Left cardiac atrium (tissue), 4 donors: ENCODE measurements around the gene MEX3D. TPM values are rescaled to one million over a fixed set of nuclear protein-coding genes. Genes with fewer than 3 reads are reported as not detected.
A peak's percentile ranks its signal among the peaks of the same experiment; 100 is the strongest.

Experiments
- ATAC-seq, 2 donors: fragments of 200-7000 bp; cut with Tn5 transposase; one replicate each; pipeline ENCODE4 v1.9.1; 2020; ENCODE audit warnings: mild to moderate bottlenecking in 2 of 2, moderate library complexity in 2 of 2
- DNase-seq: peaks from one replicate; pipeline ENCODE4 v3.0.0-alpha.2; 2020
- intact Hi-C, 2 donors: fragments of 100-400 bp; cut with DNase I; formaldehyde crosslinking; loops; one replicate each; pipeline versions ENCODE4 v1.14.1 to v1.15.1; 2022 to 2023
- total RNA-seq, 2 donors: library from RNA; stranded (reverse); fragmentation: NEBNext Ultra II Directional; extraction: Animal tissue kit (Norgen Biotek cat#: 25700); gene quantifications; one replicate each; pipeline ENCODE4 v1.2.1, GENCODE V29; 2021
- donor health status: DM: no; HTN: yes; CAD: no.
- donor health status: DM: no; HTN: yes; CAD: no; lungs with severe emphysema.
- donor health status: DM: yes; HTN: yes; CAD: no.
- donor health status: Dilated cardiomyopathy.

The MEX3D gene
- total RNA-seq, 2 donors from 2014 or later, result 10.9 to 12.0 TPM

DNA sequence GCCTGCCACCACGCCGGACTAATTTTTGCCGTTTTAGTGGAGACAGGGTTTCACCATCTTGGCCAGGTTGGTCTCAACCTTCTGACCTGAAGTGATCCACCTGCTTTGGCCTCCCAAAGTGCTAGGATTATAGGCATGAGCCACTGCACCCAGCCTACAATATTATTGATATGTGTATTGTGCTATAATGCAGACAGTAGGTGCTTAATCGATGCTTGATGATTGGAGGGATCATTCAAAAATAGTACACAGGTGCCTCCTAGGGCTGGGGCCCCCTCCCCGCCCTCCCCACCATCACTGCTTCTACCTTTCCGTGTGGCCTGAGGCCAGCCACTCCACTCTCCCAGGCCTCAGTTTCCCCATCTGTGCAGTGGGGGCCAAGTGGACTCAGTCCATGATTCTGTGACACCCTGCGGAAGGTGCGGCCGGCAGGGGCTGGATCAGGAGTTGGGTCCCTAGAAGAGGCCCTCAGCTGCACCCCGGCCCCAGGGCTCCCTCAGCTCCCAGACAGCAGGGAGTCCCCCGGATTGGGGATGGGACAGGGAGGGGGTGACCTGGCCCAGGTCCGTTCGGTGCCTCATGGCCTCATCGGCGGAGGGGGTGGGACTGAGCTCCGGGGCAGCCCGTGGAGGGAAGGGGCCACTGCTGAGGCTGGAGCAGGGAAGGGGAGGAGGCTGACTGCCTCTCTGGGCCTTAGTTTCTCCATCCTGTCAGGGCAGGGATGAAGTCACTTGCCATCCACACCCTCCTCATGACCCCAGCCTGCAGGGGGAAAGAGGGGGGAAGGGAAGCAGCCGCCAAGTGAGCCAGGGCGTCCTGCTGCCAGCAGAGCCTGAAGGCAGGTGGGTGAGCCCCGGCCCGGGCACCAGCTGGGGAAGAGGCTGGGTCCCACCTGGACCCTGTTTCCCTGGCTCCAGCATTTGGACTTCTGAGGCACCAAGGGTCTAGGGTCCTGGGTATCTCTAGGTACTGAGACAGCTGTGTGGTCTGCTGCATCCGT is 56.5 kb downstream of the MEX3D start:
- intact Hi-C loops, result no loop called here
- no peak for ATAC-seq
- DNase-seq, result no peak

DNA sequence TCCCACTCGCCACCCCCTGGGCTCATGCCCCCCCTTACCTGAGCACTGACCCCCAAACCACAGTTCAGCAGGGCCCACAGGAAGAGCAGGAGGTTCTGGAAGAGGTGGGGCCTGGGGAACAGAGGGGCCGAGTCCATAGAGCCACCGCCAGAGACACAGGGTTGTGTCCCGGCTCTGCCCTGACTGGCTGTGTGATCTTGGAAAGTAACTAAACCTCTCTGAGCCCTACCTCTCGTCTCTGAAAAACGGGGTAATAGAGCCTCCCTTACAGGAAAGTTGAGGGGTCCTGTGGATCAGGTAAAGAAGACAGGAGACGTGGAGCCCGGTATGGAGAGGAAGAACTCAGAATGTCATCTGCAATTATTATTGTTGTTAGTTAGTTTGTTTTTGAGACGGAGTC is 57.3 kb downstream of the MEX3D start:
- no peak for ATAC-seq

DNA sequence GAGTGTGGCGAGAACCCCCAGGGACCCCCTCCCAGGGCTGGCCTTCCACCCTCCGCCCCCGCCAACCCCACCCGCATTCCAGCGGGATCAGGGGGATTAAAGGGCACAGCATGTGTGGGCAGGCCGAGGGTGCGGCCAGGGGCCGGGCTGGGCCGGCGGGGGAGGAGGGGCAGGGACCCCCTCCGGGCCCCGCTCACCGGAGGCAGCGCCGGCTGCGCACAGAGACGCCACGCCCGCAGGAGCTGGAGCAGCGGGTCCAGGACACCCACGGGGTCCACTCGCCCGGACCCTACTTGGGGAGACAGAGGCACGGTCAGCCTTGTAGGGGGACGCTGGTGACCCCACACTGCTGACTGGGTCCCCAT is 57.7 kb downstream of the MEX3D start:
- DNase-seq (no peak), ATAC-seq (no peak)
- intact Hi-C loops, result no loop called here

More for the DNA sequence above, 57.3 kb downstream of the MEX3D start:
- DNase-seq, result no peak
- intact Hi-C loops, result no loop called here

DNA sequence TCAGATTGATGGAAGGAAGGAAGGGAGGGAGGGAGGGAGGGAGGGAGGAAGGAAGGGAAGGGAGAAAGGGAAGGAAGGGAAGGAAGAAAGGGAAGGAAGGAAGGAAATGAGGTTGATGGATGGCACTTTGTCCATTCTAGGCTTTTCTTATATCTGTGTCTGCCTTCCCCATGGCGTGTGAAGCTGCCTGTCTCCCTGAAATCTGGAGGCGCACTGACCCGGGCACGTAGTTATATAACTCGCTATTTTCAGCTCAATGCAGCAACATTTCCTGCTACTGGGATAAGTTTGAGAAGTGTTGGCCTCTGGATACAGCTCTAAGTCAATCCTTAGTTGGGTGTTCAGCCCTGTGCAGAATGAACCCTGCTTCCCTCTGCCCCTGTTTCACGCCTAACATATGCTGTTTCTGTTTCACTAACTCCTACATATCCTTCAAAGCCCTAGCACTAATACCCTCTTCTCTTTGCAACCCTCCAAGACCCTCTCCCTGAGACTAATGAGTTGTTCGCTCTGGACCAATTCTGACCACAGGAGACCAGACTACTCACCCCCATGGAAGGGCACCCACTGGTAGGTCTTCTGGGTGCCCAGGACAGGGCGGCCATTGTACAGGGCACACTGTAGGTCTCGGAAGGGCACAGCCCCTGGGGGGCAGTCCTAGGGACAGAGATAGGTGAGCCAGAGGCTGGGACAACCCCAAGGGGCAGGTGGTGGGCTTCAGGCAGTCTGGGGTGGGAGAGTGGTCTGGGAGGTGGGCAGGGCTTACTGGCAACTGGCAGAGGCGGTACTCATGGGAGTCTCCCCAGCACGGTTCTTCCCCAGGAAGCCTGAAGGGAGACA is 58.3 kb downstream of the MEX3D start:
- intact Hi-C loops, result no loop called here
- no peak for ATAC-seq
- DNase-seq, result peak; percentile 12

DNA sequence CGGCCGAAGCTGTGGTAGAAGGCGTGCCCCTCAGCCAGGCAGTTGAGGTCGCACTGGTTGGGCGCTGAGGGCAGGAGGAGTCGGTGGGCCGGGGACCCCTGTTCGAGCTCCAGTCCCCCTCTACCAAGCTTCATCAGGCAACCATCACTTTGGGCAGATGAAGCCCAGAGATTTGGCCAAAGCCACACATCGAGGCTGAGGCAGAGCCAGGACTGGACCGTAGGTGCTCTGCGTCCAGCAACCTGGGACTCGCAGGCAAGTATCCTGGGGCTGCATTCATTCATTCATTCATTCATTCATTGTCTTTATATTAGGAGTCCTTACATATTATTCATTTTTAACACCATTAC is 59.6 kb downstream of the MEX3D start:
- ATAC-seq (no peak), DNase-seq (no peak)
- intact Hi-C loops, result no loop called here

DNA sequence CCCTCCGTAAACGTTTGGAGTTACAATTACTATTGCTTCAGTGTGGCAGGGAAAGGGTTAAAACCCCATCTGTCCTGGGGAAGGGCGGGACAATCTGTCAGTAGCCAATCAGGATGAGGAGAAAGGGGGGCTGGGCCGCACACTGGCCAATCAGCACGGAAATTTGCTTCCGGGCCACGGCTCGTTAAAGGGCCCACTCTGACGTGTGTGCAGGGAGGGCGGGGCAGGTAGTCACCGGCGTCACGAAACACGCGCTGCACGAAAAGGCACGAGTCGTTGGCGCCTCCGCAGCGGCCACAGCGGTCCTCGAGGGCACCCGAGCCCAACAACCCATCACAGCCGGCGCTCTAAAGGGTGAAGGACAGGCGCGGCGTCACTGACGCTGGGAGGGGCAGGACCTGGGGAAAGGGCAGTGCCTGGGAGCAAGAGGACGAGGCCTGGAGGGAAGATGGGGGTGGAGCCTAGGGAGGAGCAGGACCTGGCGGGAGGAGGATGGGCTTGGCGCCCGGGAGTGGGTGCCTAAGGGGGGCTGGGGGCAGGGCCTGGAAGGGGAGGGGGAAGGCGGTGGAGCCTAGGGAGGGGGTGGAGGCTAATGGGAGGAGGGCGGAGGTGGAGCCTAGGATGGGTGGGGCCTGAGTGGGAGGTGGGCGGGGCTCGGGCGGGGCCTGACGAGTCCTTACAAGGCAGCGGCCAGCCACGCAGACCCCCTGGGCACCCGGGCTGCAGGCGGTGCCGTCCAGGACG is 60.2 kb downstream of the MEX3D start:
- peak; percentile 95 for DNase-seq
- ATAC-seq, result peak; percentile 91 to 93
- intact Hi-C loops, result no loop called here

DNA sequence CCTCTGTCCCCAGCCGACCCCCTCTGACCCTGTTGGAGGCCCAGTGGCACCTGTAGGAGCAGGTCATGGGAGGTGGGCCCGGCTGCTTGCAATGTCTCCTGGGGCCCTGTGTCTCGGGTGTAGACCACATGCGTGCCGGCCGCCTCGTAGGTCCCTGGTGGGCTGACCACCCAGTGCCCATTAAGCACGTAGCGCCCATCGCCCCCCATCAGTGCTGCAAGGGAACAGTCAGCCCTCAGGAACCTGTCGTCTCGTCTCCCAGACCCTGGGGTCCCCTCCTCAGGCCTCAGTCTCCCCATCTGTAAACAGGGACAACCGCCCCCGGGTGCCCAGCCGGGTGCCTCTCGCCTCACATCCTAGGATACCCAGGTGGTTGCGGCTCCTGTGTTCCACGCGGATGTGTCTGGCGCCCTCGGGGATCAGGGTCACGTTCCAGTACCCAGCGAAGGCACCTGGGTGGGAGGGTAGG is 60.9 kb downstream of the MEX3D start:
- no peak for ATAC-seq
- no peak for DNase-seq
- intact Hi-C loops, result no loop called here

DNA sequence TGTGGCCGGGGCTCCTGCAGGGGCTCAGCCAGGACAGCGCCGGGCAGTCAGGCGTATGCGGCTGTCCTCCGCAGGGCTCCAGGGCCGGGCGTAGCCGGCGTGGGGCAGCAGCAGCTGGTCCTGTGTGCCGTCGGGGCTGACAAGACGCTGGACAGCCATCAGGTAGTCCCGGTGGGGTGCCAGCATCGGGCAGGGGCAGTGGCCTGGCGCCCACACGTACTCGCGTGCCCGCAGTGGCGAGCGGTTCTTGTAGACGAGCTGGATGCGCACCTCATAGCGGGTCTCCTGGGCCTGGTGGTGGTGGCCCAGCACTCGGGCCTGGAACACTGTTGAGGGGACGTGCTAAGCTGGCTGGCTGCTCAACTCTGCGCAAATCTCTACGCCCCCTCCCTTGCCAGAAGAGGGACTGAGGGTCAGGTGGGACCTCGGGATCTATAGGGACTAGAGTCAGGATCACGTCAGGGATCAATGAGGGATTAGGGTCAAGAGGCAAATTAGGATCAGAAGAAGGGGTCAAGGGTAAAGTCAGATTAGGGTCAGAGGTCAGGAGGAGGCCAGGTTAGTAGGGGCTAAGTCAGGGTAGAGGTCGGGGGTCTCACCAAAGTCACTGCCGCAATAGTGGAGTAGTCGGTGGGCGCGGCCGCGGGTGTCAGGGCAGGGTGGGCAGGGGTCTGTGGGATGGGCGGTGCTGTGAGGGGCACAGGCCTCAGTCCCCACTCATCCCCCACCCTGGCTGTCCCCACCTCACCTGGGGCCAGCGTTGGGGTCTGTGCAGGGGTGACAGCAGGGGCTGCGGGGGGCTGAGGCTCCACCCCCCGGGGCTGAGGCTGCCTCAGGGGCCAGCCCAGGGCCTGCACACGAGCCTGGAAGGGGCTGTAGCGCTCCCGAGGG is 61.9 kb downstream of the MEX3D start:
- no peak for DNase-seq
- intact Hi-C loops, result no loop called here
- no peak for ATAC-seq

DNA sequence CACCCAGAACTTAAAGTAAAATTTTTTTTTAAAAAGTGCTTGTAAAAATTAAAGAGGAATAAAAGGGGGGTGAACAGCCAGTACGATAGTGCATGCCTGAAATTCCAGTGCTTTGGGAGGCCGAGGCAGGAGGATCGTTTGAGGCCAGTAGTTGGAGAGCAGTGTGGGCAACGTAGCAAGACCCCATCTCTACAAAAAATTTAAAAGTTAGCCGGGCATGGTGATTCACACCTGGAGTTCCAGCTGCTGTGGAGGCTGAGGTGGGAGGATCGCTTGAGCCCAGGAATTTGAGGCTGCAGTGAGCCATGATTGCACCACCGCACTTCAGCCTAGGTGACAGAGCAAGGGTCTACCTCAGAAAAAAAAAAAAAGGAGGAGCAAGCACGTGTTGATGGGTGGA is 63.1 kb downstream of the MEX3D start:
- no peak for DNase-seq
- intact Hi-C loops, result no loop called here
- no peak for ATAC-seq

Other genes with a start within 250 kb of the MEX3D start
- gene NDUFS7, start 184.4 kb downstream of the MEX3D start, total RNA-seq, result 100 to 1,000 TPM; 240 to 267 TPM
- gene GAMT, start 166.8 kb downstream of the MEX3D start, total RNA-seq, result 10 to 100 TPM; 36.0 to 48.1 TPM
- gene DAZAP1, start 160.7 kb downstream of the MEX3D start, total RNA-seq, result 10 to 100 TPM; 74.1 to 95.7 TPM
- gene RPS15, start 129.9 kb downstream of the MEX3D start, total RNA-seq, result 100 to 1,000 TPM; 714 to 737 TPM
- under 1 TPM; 0.18 to 0.21 TPM for gene APC2, start 118.2 kb downstream of the MEX3D start, total RNA-seq
- gene C19orf25, start 89.1 kb downstream of the MEX3D start, total RNA-seq, result 10 to 100 TPM; 16.1 to 18.9 TPM
- gene PCSK4, start 78.0 kb downstream of the MEX3D start, total RNA-seq, result 1 to 10 TPM in 1 of 2 donors, under 1 TPM in 1; 0.89 to 1.6 TPM
- gene REEP6, start 77.1 kb downstream of the MEX3D start, total RNA-seq, result 1 to 10 TPM; 2.2 to 2.3 TPM
- 10 to 100 TPM; 18.9 to 25.0 TPM for gene ADAMTSL5, start 55.3 kb downstream of the MEX3D start, total RNA-seq
- gene PLK5, start 44.2 kb downstream of the MEX3D start, total RNA-seq, result not detected
- gene MBD3, start 24.5 kb upstream of the MEX3D start, total RNA-seq, result 10 to 100 TPM; 58.0 to 60.8 TPM
- gene UQCR11, start 37.1 kb upstream of the MEX3D start, total RNA-seq, result 100 to 1,000 TPM; 674 to 933 TPM
- gene TCF3, start 84.3 kb upstream of the MEX3D start, total RNA-seq, result 10 to 100 TPM; 24.1 to 25.8 TPM
- gene ONECUT3, start 185.2 kb upstream of the MEX3D start, total RNA-seq, result not detected
- 1 to 10 TPM in 1 of 2 donors, under 1 TPM in 1; 0.52 to 1.6 TPM for gene ATP8B3, start 244.0 kb upstream of the MEX3D start, total RNA-seq